HepG2 (cell line): ENCODE measurements around the gene MRPL43. TPM values are rescaled to one million over a fixed set of nuclear protein-coding genes. Genes with fewer than 3 reads are reported as not detected.

Experiments used
- AFF4 ChIP-seq: sonication (generic); formaldehyde crosslinking; IDR thresholded peaks from 2 replicates; pipeline ENCODE4 v1.4.0; 2020; ENCODE audit warnings: missing genetic modification reagents
- ATF4 ChIP-seq, 2 experiments: fragments of 450-650 bp in 1 of 2; sonication (generic) in 1 of 2; formaldehyde crosslinking; IDR thresholded peaks; 2 replicates each; pipeline versions ENCODE4 v1.5.0 to v1.8.0; 2020 to 2022; ENCODE audit warnings: mild to moderate bottlenecking in 1 of 2, missing genetic modification reagents in 1 of 2
- BORCS8-MEF2B ChIP-seq: sonication (generic); formaldehyde crosslinking; IDR thresholded peaks from 2 replicates; pipeline ENCODE4 v1.8.0; 2022; ENCODE audit warnings: mild to moderate bottlenecking, missing genetic modification reagents
- ETV5 ChIP-seq: IDR thresholded peaks from 2 replicates; pipeline ENCODE4 v1.6.1; 2018; ENCODE audit warnings: missing biosample characterization, missing genetic modification reagents, inconsistent platforms, borderline replicate concordance
- GATAD1 ChIP-seq: IDR thresholded peaks from 2 replicates; pipeline ENCODE4 v1.6.1; 2016; ENCODE audit warnings: missing genetic modification reagents, missing compliant biosample characterization
- HDAC1 ChIP-seq: sonication (generic); formaldehyde crosslinking; IDR thresholded peaks from 2 replicates; pipeline ENCODE4 v1.5.1; 2020; ENCODE audit warnings: mild to moderate bottlenecking, missing genetic modification reagents
- IKZF4 ChIP-seq: sonication (generic); formaldehyde crosslinking; IDR thresholded peaks from 2 replicates; pipeline ENCODE4 v1.5.1; 2020; ENCODE audit warnings: borderline replicate concordance, mild to moderate bottlenecking, low read depth, missing genetic modification reagents; ENCODE audit errors: not compliant biosample characterization
- ISX ChIP-seq: sonication (generic); formaldehyde crosslinking; conservative IDR thresholded peaks from 2 replicates; pipeline ENCODE4 v1.5.0; 2020; ENCODE audit warnings: missing genetic modification reagents
- MTF1 ChIP-seq: sonication (generic); formaldehyde crosslinking; IDR thresholded peaks from 2 replicates; pipeline ENCODE4 v1.5.0; 2020; ENCODE audit warnings: missing genetic modification reagents
- NPAS2 ChIP-seq: sonication (generic); formaldehyde crosslinking; IDR thresholded peaks from 2 replicates; pipeline ENCODE4 v1.8.0; 2022; ENCODE audit warnings: mild to moderate bottlenecking, missing genetic modification reagents, borderline replicate concordance
- PCBP1 ChIP-seq: fragments of 200-400 bp; formaldehyde crosslinking; IDR thresholded peaks from 2 replicates; pipeline ENCODE4 v1.6.1; 2017; ENCODE audit warnings: mild to moderate bottlenecking, low read depth, low read length, borderline replicate concordance
- RAD51 ChIP-seq: fragments of 450-650 bp; IDR thresholded peaks from 2 replicates; pipeline ENCODE4 v1.6.1; 2016; ENCODE audit warnings: borderline replicate concordance
- REL ChIP-seq: sonication (generic); formaldehyde crosslinking; conservative IDR thresholded peaks from 2 replicates; pipeline ENCODE4 v1.8.0; 2022; ENCODE audit warnings: mild to moderate bottlenecking, missing genetic modification reagents, moderate library complexity
- SAFB2 ChIP-seq: sonication (generic); formaldehyde crosslinking; IDR thresholded peaks from 2 replicates; pipeline ENCODE4 v1.5.1; 2020; ENCODE audit warnings: missing genetic modification reagents, low read depth, mild to moderate bottlenecking, borderline replicate concordance
- TFAP4 ChIP-seq: sonication (generic); IDR thresholded peaks from 2 replicates; pipeline ENCODE4 v1.6.1; 2016; ENCODE audit warnings: low read depth, borderline replicate concordance
- TRIM22 ChIP-seq: fragments of 450-650 bp; IDR thresholded peaks from 2 replicates; pipeline ENCODE4 v1.6.1; 2017
- ZFP36 ChIP-seq: fragments of 150-350 bp; IDR thresholded peaks from 2 replicates; pipeline ENCODE4 v1.6.1; 2018; ENCODE audit warnings: borderline replicate concordance, low read length, low read depth; ENCODE audit not compliant: partially characterized antibody
- ZMAT3 ChIP-seq: sonication (generic); formaldehyde crosslinking; conservative IDR thresholded peaks from 2 replicates; pipeline ENCODE4 v1.7.0; 2021; ENCODE audit warnings: missing genetic modification reagents
- ZNF207 ChIP-seq: fragments of 450-650 bp; IDR thresholded peaks from 2 replicates; pipeline ENCODE4 v1.6.1; 2016; ENCODE audit warnings: antibody characterized with exemption, borderline replicate concordance
- ZNF317 ChIP-seq: sonication (generic); formaldehyde crosslinking; IDR thresholded peaks from 2 replicates; pipeline ENCODE4 v1.5.0; 2020; ENCODE audit warnings: mild to moderate bottlenecking, missing genetic modification reagents
- ZNF501 ChIP-seq: sonication (generic); formaldehyde crosslinking; IDR thresholded peaks from 2 replicates; pipeline ENCODE4 v1.5.1; 2020; ENCODE audit warnings: mild to moderate bottlenecking, moderate library complexity, missing genetic modification reagents
- ZNF562 ChIP-seq: sonication (generic); formaldehyde crosslinking; IDR thresholded peaks from 2 replicates; pipeline ENCODE4 v1.8.0; 2022; ENCODE audit warnings: missing genetic modification reagents, borderline replicate concordance
- ZSCAN30 ChIP-seq: sonication (generic); formaldehyde crosslinking; IDR thresholded peaks from 2 replicates; pipeline ENCODE4 v1.5.0; 2020; ENCODE audit warnings: mild to moderate bottlenecking, missing genetic modification reagents
- polyA plus RNA-seq, 8 experiments: library from polyadenylated mRNA; depleted of rRNA in 3 of 8; stranded (reverse) in 7 of 8; unstranded in 1 of 8; fragments of >200 nt; fragmentation: Illumina TruSeq in 4 of 8; extraction: Trizol in 4 of 8; gene quantifications; 2 replicates each; pipeline versions ENCODE4 v1.2.1 to v1.2.3, GENCODE V29; 2011 to 2016; ENCODE audit warnings: low read depth in 4 of 8, missing spikeins in 1 of 8, mixed read lengths in 1 of 8; ENCODE audit not compliant: insufficient read depth in 1 of 8
- total RNA-seq, 5 experiments: library from RNA; depleted of rRNA; stranded (reverse); fragments of >200 nt; fragmentation: Illumina TruSeq; extraction: Trizol; gene quantifications; 2 replicates each; pipeline ENCODE4 v1.2.3, GENCODE V29; 2016; ENCODE audit warnings: low read depth in 1 of 5

MRPL43 gene
- total and polyA plus RNA-seq, 2 of the 13 experiments (the other 11 are each of a cell fraction or from before 2014, with no cell fraction given), result 71.0 to 73.7 TPM

GRCh38 chr10:100998991-100999741, 11.9 kb upstream of the MRPL43 start (continued):
- TF ChIP-seq IKZF4 (CRISPR knock-in tag) (peak; percentile 33), TRIM22 (no peak), REL (CRISPR knock-in tag) (no peak), ZNF562 (no peak), ETV5 (no peak; the same call in 1 of the 2 replicates), TFAP4 (0 out of 2 replicates have a peak, but pooled peaks have one; percentile 14), RAD51 (no peak), SAFB2 (CRISPR knock-in tag) (no peak; the same call in 1 of the 2 replicates), ISX (CRISPR knock-in tag) (0 out of 2 replicates have a peak, but pooled peaks have one; percentile 38), HDAC1 (CRISPR knock-in tag) (peak; percentile 54; the same call in 1 of the 2 replicates), ZMAT3 (no peak; the same call in none of the 2 replicates), GATAD1 (CRISPR knock-in tag) (no peak), NPAS2 (CRISPR knock-in tag) (peak; percentile 44; the same call in 1 of the 2 replicates), BORCS8-MEF2B (CRISPR knock-in tag) (peak; percentile 69), MTF1 (CRISPR knock-in tag) (no peak), PCBP1 (no peak), AFF4 (peak; percentile 44; the same call in 1 of the 2 replicates), ZNF317 (peak; percentile 53; the same call in 1 of the 2 replicates), ZNF207 (no peak), ZNF501 (peak; percentile 67), ZSCAN30 (CRISPR knock-in tag) (no peak), ZFP36 (no peak), ATF4 (CRISPR knock-in tag; IDR thresholded peaks at IDR 0.05) (0 out of 4 replicates have a peak, but pooled peaks of 1 of the 2 experiments have one; percentile 26)
